Tracheal epithelial cell (primary cell): ENCODE results near the gene AQP7. TPM values are rescaled to one million over a fixed set of nuclear protein-coding genes. Genes with fewer than 3 reads are reported as not detected.

ENCODE experiments used
- total RNA-seq: library from RNA; depleted of rRNA; stranded (reverse); fragments of >200 nt; gene quantifications from 2 replicates; pipeline ENCODE4 v1.2.1, GENCODE V29; 2014

Gene AQP7
- total RNA-seq: not detected in 2 replicates

GRCh38 chr9:33402371-33402770 is at the start of gene AQP7:
Gene AQP7 (minus strand): TSS chr9:33402568. CDS start chr9:33401262, 1,306 bp downstream.

GRCh38 chr9:33446946-33447798 is 44.8 kb upstream of the AQP7 start, which contains the start of gene AQP3:
Gene AQP3 (minus strand): TSS chr9:33447593. CDS start chr9:33447530, 63 bp downstream.

Other genes with a start within 250 kb of the AQP7 start
- 35.9 and 46.7 TPM in 2 replicates for gene B4GALT1, start 235.2 kb downstream of the AQP7 start, total RNA-seq
- gene SPINK4, start 162.4 kb downstream of the AQP7 start, total RNA-seq: not detected in 2 replicates
- gene BAG1, start 137.9 kb downstream of the AQP7 start, total RNA-seq: 26.0 and 62.0 TPM in 2 replicates
- gene CHMP5, start 137.5 kb downstream of the AQP7 start, total RNA-seq: 143 and 191 TPM in 2 replicates
- gene NFX1, start 112.1 kb downstream of the AQP7 start, total RNA-seq: 15.7 and 21.1 TPM in 2 replicates
- gene AQP3, start 45.0 kb upstream of the AQP7 start, total RNA-seq: 18.3 and 148 TPM in 2 replicates
- 38.8 and 42.0 TPM in 2 replicates for gene NOL6, start 71.4 kb upstream of the AQP7 start, total RNA-seq
- 3.9 and 16.6 TPM in 2 replicates for gene ANKRD18B, start 121.7 kb upstream of the AQP7 start, total RNA-seq